ENCODE measurements around the gene CPTP. TPM values are rescaled to one million over a fixed set of nuclear protein-coding genes. Genes with fewer than 3 reads are reported as not detected.

The CPTP gene
- total RNA-seq, 1 experiment from 2014 or later: 14.0 TPM

- no peak overlapping the region for H4K91ac ChIP-seq (ENCODE audit: insufficient read length, low read depth, low read length)
- no peak overlapping the region for H2BK5ac ChIP-seq (ENCODE audit: insufficient read length, low read length)
- no peak overlapping the region for H3K4me2 ChIP-seq (ENCODE audit: insufficient read depth, insufficient read length, low read length)
- H3K36me3 Mint-ChIP-seq (ENCODE audit: insufficient read depth in 1 of 3, low read depth in 3 of 3): peaks cover 0 to 2% (median 0%) of the 10 kb centered on the region in 3 experiments; a peak in 2 of 7 replicates
- H2BK12ac ChIP-seq (ENCODE audit: insufficient read length, low read depth, low read length): no peak overlapping the region
- no peaks in the 10 kb centered on the region for H4K20me1 ChIP-seq (ENCODE audit: control insufficient read depth, insufficient read depth, insufficient read length)
- no peak overlapping the region for H3K27ac ChIP-seq (ENCODE audit: insufficient read length, low read depth, low read length)
- peaks cover 1% of the 10 kb centered on the region; the same call in 1 of the 2 replicates for H3K27me3 Mint-ChIP-seq (ENCODE audit: low read depth)
- no peaks in the 10 kb centered on the region for H3K4me1 Mint-ChIP-seq
- H3K27ac Mint-ChIP-seq: peak overlapping the region in 1 of 3 experiments; percentile 77; a peak in 2 of 7 replicates
- no peak overlapping the region; a peak in 1 of 5 replicates for H3K4me3 Mint-ChIP-seq
- no peak overlapping the region for H3K9ac ChIP-seq (ENCODE audit: extremely low read depth, insufficient read length, low read length)
- no peak overlapping the region for H2BK120ac ChIP-seq (ENCODE audit: low read depth, low read length, poor library complexity, severe bottlenecking)
- H3K23me2 ChIP-seq (ENCODE audit: insufficient read length, low read depth, low read length, poor library complexity, severe bottlenecking): peaks cover 4% of the 10 kb centered on the region
- H2AFZ ChIP-seq (ENCODE audit: low read length): no peak overlapping the region
- DNase-seq: no peak
- H3K56ac ChIP-seq (ENCODE audit: insufficient read length, low read depth, low read length): no peak overlapping the region
- no peak overlapping the region for H3K23ac ChIP-seq (ENCODE audit: insufficient read length, low read depth, low read length)
- H2BK20ac ChIP-seq (ENCODE audit: low read depth, low read length, poor library complexity, severe bottlenecking): no peak overlapping the region
- no peaks in the 10 kb centered on the region for H3K9me3 ChIP-seq (ENCODE audit: control insufficient read depth, low read depth, low read length)
- no peak overlapping the region for H3K4ac ChIP-seq (ENCODE audit: low read depth, low read length)
- H2BK15ac ChIP-seq (ENCODE audit: low read depth, low read length): no peak overlapping the region
- H3K14ac ChIP-seq (ENCODE audit: insufficient read depth, low read length): no peak overlapping the region
- no peak overlapping the region for H4K5ac ChIP-seq (ENCODE audit: insufficient read length, low read depth, low read length)
- no peaks in the 10 kb centered on the region for H3K79me1 ChIP-seq (ENCODE audit: insufficient read depth, low read depth, low read length, poor library complexity, severe bottlenecking)
- no peaks in the 10 kb centered on the region; the same call in 1 of the 2 replicates for H3K79me2 ChIP-seq (ENCODE audit: insufficient read depth, low read length)
- H2AK5ac ChIP-seq (ENCODE audit: insufficient read length, low read length): no peak overlapping the region
- H3T11ph ChIP-seq (ENCODE audit: low read length): no peak overlapping the region
- WGBS (ENCODE audit: extremely low coverage, insufficient read length, low lambda C conversion rate): no CpG with 5 or more reads among the region's 58 CpGs
- TF ChIP-seq CTCF (conservative IDR thresholded peaks at IDR 0.05): no peak
- H3K27me3 ChIP-seq (ENCODE audit: insufficient read depth, low read length): no peaks in the 10 kb centered on the region
- H3K9me3 Mint-ChIP-seq: no peaks in the 10 kb centered on the region
- no peak overlapping the region for H4K8ac ChIP-seq (replicated peaks; ENCODE audit: insufficient read length, low read depth, low read length)
- no peaks in the 10 kb centered on the region for H3K4me1 ChIP-seq (ENCODE audit: insufficient read depth, low read length)
- H3K18ac ChIP-seq (ENCODE audit: insufficient read length, low read depth, low read length): no peak overlapping the region
Observed at GRCh38 chr1:1329304-1330210, 5.0 kb downstream of the CPTP start.
